WTC11 (cell line): ENCODE measurements around the gene CORO1C.

Experiments
- CREM ChIP-seq: sonication (generic); formaldehyde crosslinking; IDR thresholded peaks from 2 replicates; pipeline ENCODE4 v1.8.1; 2022; ENCODE audit warnings: mild to moderate bottlenecking, missing genetic modification reagents, moderate library complexity
- CTCF ChIP-seq: fragments of 200-600 bp; IDR thresholded peaks from 2 replicates; pipeline ENCODE4 v1.8.0; 2022; ENCODE audit warnings: antibody characterized with exemption
- ESRRA ChIP-seq: sonication (generic); formaldehyde crosslinking; IDR thresholded peaks from 2 replicates; pipeline ENCODE4 v1.8.1; 2022; ENCODE audit warnings: mild to moderate bottlenecking, missing genetic modification reagents, borderline replicate concordance
- FOXJ3 ChIP-seq: sonication (generic); formaldehyde crosslinking; IDR thresholded peaks from 2 replicates; pipeline ENCODE4 v1.9.0; 2021; ENCODE audit warnings: missing genetic modification reagents, mild to moderate bottlenecking, borderline replicate concordance
- MYBL2 ChIP-seq: sonication (generic); formaldehyde crosslinking; IDR thresholded peaks from 2 replicates; pipeline ENCODE4 v1.8.1; 2023; ENCODE audit warnings: mild to moderate bottlenecking, moderate library complexity, missing genetic modification reagents
- NFE2L1 ChIP-seq: sonication (generic); formaldehyde crosslinking; IDR thresholded peaks from 2 replicates; pipeline ENCODE4 v1.8.1; 2023; ENCODE audit warnings: missing genetic modification reagents
- NR2C2 ChIP-seq: sonication (generic); formaldehyde crosslinking; IDR thresholded peaks from 2 replicates; pipeline ENCODE4 v1.8.0; 2022; ENCODE audit warnings: mild to moderate bottlenecking, missing genetic modification reagents
- PREB ChIP-seq: sonication (generic); formaldehyde crosslinking; IDR thresholded peaks from 2 replicates; pipeline ENCODE4 v1.8.1; 2022; ENCODE audit warnings: mild to moderate bottlenecking, missing genetic modification reagents, moderate library complexity, borderline replicate concordance
- SP1 ChIP-seq: sonication (generic); formaldehyde crosslinking; conservative IDR thresholded peaks from 2 replicates; pipeline ENCODE4 v1.8.1; 2022; ENCODE audit warnings: missing genetic modification reagents
- ZBTB43 ChIP-seq: sonication (generic); formaldehyde crosslinking; IDR thresholded peaks from 2 replicates; pipeline ENCODE4 v1.8.1; 2023; ENCODE audit warnings: mild to moderate bottlenecking, missing genetic modification reagents
- TF ChIP-seq, protein P1 (sequence below): sonication (generic); formaldehyde crosslinking; IDR thresholded peaks from 2 replicates; pipeline ENCODE4 v1.8.0; 2022; ENCODE audit warnings: mild to moderate bottlenecking, missing genetic modification reagents
- TF ChIP-seq, protein P2 (sequence below): sonication (generic); formaldehyde crosslinking; IDR thresholded peaks from 2 replicates; pipeline ENCODE4 v1.8.0; 2022; ENCODE audit warnings: mild to moderate bottlenecking, missing genetic modification reagents
- TF ChIP-seq, protein P3 (sequence below): sonication (generic); formaldehyde crosslinking; IDR thresholded peaks from 2 replicates; pipeline ENCODE4 v1.8.1; 2023; ENCODE audit warnings: mild to moderate bottlenecking, moderate library complexity, missing genetic modification reagents

DNA sequence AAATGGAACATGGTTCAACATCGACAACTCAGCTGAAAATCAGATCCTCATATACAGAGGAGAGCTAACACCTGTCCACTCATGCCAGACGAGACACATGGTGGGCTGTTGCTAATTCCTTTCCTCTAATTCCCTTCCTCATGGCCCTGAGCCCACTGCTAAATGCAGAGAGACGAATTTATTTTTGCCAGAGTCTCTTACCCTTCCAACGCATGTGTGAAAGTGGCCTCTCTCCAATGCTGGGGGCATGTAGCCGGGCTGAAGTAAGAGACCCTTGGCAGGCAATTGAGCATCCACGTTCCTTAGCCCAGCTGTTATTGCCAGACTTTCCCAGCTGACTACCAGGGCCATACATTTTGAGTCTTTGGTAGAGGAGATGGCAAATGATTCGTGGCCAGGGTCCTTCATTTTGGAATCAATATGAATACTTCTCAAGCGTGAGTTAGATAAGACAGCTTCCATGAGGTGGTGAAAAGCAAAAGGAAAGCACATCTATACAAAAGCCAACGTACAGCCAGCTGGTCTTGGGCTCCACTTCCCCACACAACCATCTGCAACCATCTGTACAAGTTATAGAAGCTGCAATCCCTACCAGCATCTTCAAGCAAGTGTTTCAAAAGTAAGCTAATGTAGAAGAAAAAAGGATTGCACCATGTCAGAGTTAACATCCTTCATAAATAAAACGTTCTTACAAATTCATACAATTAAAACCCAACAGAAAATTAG lies 28.6 kb downstream of the CORO1C start:
- TF ChIP-seq CTCF (no peak), FOXJ3 (no peak), MYBL2 (CRISPR knock-in tag) (no peak), ZBTB43 (CRISPR knock-in tag) (no peak), ESRRA (CRISPR knock-in tag) (no peak), SP1 (CRISPR knock-in tag) (no peak), PREB (no peak), CREM (CRISPR knock-in tag) (no peak), NFE2L1 (CRISPR knock-in tag) (no peak), NR2C2 (CRISPR knock-in tag) (no peak)
- TF ChIP-seq, protein P1, sequence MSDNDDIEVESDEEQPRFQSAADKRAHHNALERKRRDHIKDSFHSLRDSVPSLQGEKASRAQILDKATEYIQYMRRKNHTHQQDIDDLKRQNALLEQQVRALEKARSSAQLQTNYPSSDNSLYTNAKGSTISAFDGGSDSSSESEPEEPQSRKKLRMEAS (CRISPR knock-in tag) = no peak
- TF ChIP-seq, protein P2, sequence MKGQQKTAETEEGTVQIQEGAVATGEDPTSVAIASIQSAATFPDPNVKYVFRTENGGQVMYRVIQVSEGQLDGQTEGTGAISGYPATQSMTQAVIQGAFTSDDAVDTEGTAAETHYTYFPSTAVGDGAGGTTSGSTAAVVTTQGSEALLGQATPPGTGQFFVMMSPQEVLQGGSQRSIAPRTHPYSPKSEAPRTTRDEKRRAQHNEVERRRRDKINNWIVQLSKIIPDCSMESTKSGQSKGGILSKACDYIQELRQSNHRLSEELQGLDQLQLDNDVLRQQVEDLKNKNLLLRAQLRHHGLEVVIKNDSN (CRISPR knock-in tag) = no peak
- TF ChIP-seq, protein P3, sequence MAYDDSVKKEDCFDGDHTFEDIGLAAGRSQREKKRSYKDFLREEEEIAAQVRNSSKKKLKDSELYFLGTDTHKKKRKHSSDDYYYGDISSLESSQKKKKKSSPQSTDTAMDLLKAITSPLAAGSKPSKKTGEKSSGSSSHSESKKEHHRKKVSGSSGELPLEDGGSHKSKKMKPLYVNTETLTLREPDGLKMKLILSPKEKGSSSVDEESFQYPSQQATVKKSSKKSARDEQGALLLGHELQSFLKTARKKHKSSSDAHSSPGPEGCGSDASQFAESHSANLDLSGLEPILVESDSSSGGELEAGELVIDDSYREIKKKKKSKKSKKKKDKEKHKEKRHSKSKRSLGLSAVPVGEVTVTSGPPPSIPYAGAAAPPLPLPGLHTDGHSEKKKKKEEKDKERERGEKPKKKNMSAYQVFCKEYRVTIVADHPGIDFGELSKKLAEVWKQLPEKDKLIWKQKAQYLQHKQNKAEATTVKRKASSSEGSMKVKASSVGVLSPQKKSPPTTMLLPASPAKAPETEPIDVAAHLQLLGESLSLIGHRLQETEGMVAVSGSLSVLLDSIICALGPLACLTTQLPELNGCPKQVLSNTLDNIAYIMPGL (CRISPR knock-in tag) = no peak
